HepG2 (cell line): ENCODE measurements around the gene ATN1. TPM values are rescaled to one million over a fixed set of nuclear protein-coding genes. Genes with fewer than 3 reads are reported as not detected.

ENCODE experiments used
- AGO1 ChIP-seq: fragments of 200-400 bp; formaldehyde crosslinking; IDR thresholded peaks from 2 replicates; pipeline ENCODE4 v1.6.1; 2017; ENCODE audit warnings: mild to moderate bottlenecking, low read depth, low read length, moderate library complexity; ENCODE audit not compliant: poor library complexity, severe bottlenecking
- BORCS8-MEF2B ChIP-seq: sonication (generic); formaldehyde crosslinking; IDR thresholded peaks from 2 replicates; pipeline ENCODE4 v1.8.0; 2022; ENCODE audit warnings: mild to moderate bottlenecking, missing genetic modification reagents
- CC2D1A ChIP-seq: sonication (generic); formaldehyde crosslinking; IDR thresholded peaks from 2 replicates; pipeline ENCODE4 v1.8.1; 2023; ENCODE audit warnings: mild to moderate bottlenecking, missing genetic modification reagents
- FOSL2 ChIP-seq: sonication (generic); formaldehyde crosslinking; IDR thresholded peaks from 2 replicates; pipeline ENCODE4 v1.4.0; 2020; ENCODE audit warnings: missing genetic modification reagents
- HNF1B ChIP-seq: sonication (generic); formaldehyde crosslinking; IDR thresholded peaks from 2 replicates; pipeline ENCODE4 v1.5.1; 2020; ENCODE audit warnings: mild to moderate bottlenecking, moderate library complexity, missing genetic modification reagents
- LCORL ChIP-seq, 2 experiments: fragments of 450-650 bp in 1 of 2; sonication (generic) in 1 of 2; formaldehyde crosslinking in 1 of 2; IDR thresholded peaks; 2 replicates each; pipeline versions ENCODE4 v1.5.0 to v1.6.1; 2017 to 2020; ENCODE audit warnings: antibody characterized with exemption in 1 of 2, missing genetic modification reagents in 1 of 2
- NFKB2 ChIP-seq: sonication (generic); formaldehyde crosslinking; IDR thresholded peaks from 2 replicates; pipeline ENCODE4 v1.4.0; 2020; ENCODE audit warnings: missing genetic modification reagents, borderline replicate concordance
- PCBP1 ChIP-seq: fragments of 200-400 bp; formaldehyde crosslinking; IDR thresholded peaks from 2 replicates; pipeline ENCODE4 v1.6.1; 2017; ENCODE audit warnings: mild to moderate bottlenecking, low read depth, low read length, borderline replicate concordance
- POLR2G ChIP-seq: fragments of 200-400 bp; formaldehyde crosslinking; IDR thresholded peaks from 2 replicates; pipeline ENCODE4 v1.6.1; 2018; ENCODE audit warnings: mild to moderate bottlenecking, low read depth, low read length, moderate library complexity
- PRDM15 ChIP-seq: sonication (generic); formaldehyde crosslinking; IDR thresholded peaks from 2 replicates; pipeline ENCODE4 v1.4.0; 2020; ENCODE audit warnings: missing genetic modification reagents
- SKI ChIP-seq: fragments of 450-650 bp; IDR thresholded peaks from one replicate; pipeline ENCODE4 v1.6.1; 2018; ENCODE audit warnings: mild to moderate bottlenecking; ENCODE audit not compliant: partially characterized antibody
- TAF1 ChIP-seq: sonication (generic); formaldehyde crosslinking; IDR thresholded peaks from 2 replicates; pipeline ENCODE4 v1.4.0; 2020; ENCODE audit warnings: missing genetic modification reagents
- TBX2 ChIP-seq: sonication (generic); formaldehyde crosslinking; IDR thresholded peaks from 2 replicates; pipeline ENCODE4 v1.5.0; 2020; ENCODE audit warnings: missing genetic modification reagents, mild to moderate bottlenecking, borderline replicate concordance
- TEAD3 ChIP-seq: optimal IDR thresholded peaks from 2 replicates; pipeline ENCODE3; 2016; ENCODE audit warnings: borderline replicate concordance
- TGIF2 ChIP-seq: IDR thresholded peaks from 2 replicates; pipeline ENCODE4 v1.6.1; 2016; ENCODE audit warnings: control low read depth, missing compliant biosample characterization
- THAP11 ChIP-seq: IDR thresholded peaks from 2 replicates; pipeline ENCODE4 v1.6.1; 2016; ENCODE audit warnings: missing biosample characterization, missing genetic modification reagents
- TOPORS ChIP-seq: sonication (generic); formaldehyde crosslinking; IDR thresholded peaks from 2 replicates; pipeline ENCODE4 v1.8.0; 2023; ENCODE audit warnings: mild to moderate bottlenecking, missing genetic modification reagents
- ZFAT ChIP-seq: sonication (generic); formaldehyde crosslinking; conservative IDR thresholded peaks from 2 replicates; pipeline ENCODE4 v1.8.1; 2023; ENCODE audit warnings: missing genetic modification reagents, inconsistent platforms
- ZFX ChIP-seq: sonication (generic); formaldehyde crosslinking; IDR thresholded peaks from 2 replicates; pipeline ENCODE4 v1.4.0; 2020; ENCODE audit warnings: mild to moderate bottlenecking, low read depth, missing genetic modification reagents, moderate library complexity
- ZFY ChIP-seq: sonication (generic); formaldehyde crosslinking; IDR thresholded peaks from 2 replicates; pipeline ENCODE4 v1.4.0; 2020; ENCODE audit warnings: missing genetic modification reagents
- ZNF350 ChIP-seq: sonication (generic); formaldehyde crosslinking; IDR thresholded peaks from 2 replicates; pipeline ENCODE4 v1.4.0; 2020; ENCODE audit warnings: mild to moderate bottlenecking, low read depth, missing genetic modification reagents, borderline replicate concordance
- ZNF414 ChIP-seq: sonication (generic); formaldehyde crosslinking; IDR thresholded peaks from 2 replicates; pipeline ENCODE4 v1.5.0; 2020; ENCODE audit warnings: missing genetic modification reagents
- ZSCAN12 ChIP-seq: sonication (generic); formaldehyde crosslinking; IDR thresholded peaks from 2 replicates; pipeline ENCODE4 v1.9.0; 2021; ENCODE audit warnings: mild to moderate bottlenecking, missing genetic modification reagents
- ZSCAN25 ChIP-seq: sonication (generic); formaldehyde crosslinking; IDR thresholded peaks from 2 replicates; pipeline ENCODE4 v1.8.0; 2022; ENCODE audit warnings: mild to moderate bottlenecking, missing genetic modification reagents
- polyA plus RNA-seq, 8 experiments: library from polyadenylated mRNA; depleted of rRNA in 3 of 8; stranded (reverse) in 7 of 8; unstranded in 1 of 8; fragments of >200 nt; fragmentation: Illumina TruSeq in 4 of 8; extraction: Trizol in 4 of 8; gene quantifications; 2 replicates each; pipeline versions ENCODE4 v1.2.1 to v1.2.3, GENCODE V29; 2011 to 2016; ENCODE audit warnings: low read depth in 4 of 8, missing spikeins in 1 of 8, mixed read lengths in 1 of 8; ENCODE audit not compliant: insufficient read depth in 1 of 8
- total RNA-seq, 5 experiments: library from RNA; depleted of rRNA; stranded (reverse); fragments of >200 nt; fragmentation: Illumina TruSeq; extraction: Trizol; gene quantifications; 2 replicates each; pipeline ENCODE4 v1.2.3, GENCODE V29; 2016; ENCODE audit warnings: low read depth in 1 of 5

ATN1 gene
- total and polyA plus RNA-seq, 2 of the 13 experiments (the other 11 are each of a cell fraction or from before 2014, with no cell fraction given) = 2.1 to 8.6 TPM

GRCh38 chr12:6925540-6926279 lies 2.0 kb upstream of the ATN1 start (continued):
- TF ChIP-seq POLR2G = peak; percentile 57; the same call in 1 of the 2 replicates
- TF ChIP-seq PRDM15 (CRISPR knock-in tag) = peak; percentile 99
- TF ChIP-seq ZFAT = no peak
- 0 out of 2 replicates have a peak, but pooled peaks have one; percentile 26 for TF ChIP-seq ZNF414 (CRISPR knock-in tag)
- no peak for TF ChIP-seq SKI
- TF ChIP-seq THAP11 (CRISPR knock-in tag) = no peak
- TF ChIP-seq ZSCAN25 (CRISPR knock-in tag) = peak; percentile 84; the same call in 1 of the 2 replicates
- TF ChIP-seq TGIF2 (CRISPR knock-in tag) = no peak
- peak; percentile 15 for TF ChIP-seq TEAD3 (CRISPR knock-in tag)
- TF ChIP-seq ZFY (CRISPR knock-in tag) = peak; percentile 20; the same call in 1 of the 2 replicates
- 0 out of 2 replicates have a peak, but pooled peaks have one; percentile 42 for TF ChIP-seq PCBP1
- TF ChIP-seq ZSCAN12 (CRISPR knock-in tag) = no peak
- peak; percentile 43; the same call in 1 of the 2 replicates for TF ChIP-seq BORCS8-MEF2B (CRISPR knock-in tag)
- TF ChIP-seq AGO1 = no peak
- TF ChIP-seq TAF1 = peak; percentile 33; the same call in 1 of the 2 replicates
- TF ChIP-seq CC2D1A (CRISPR knock-in tag) = no peak
- peak; percentile 53; the same call in 1 of the 2 replicates for TF ChIP-seq HNF1B
- TF ChIP-seq TBX2 (CRISPR knock-in tag) = 0 out of 2 replicates have a peak, but pooled peaks have one; percentile 32
- no peak for TF ChIP-seq TOPORS
- TF ChIP-seq NFKB2 = peak; percentile 38; the same call in 1 of the 2 replicates
- TF ChIP-seq LCORL (IDR thresholded peaks at IDR 0.05) = 0 out of 2 replicates have a peak, but pooled peaks have one; percentile 42
- TF ChIP-seq LCORL (CRISPR knock-in tag; IDR thresholded peaks at IDR 0.05) = no peak
- peak; percentile 49 for TF ChIP-seq FOSL2 (CRISPR knock-in tag)
- TF ChIP-seq ZNF350 (CRISPR knock-in tag) = peak; percentile 18; the same call in 1 of the 2 replicates
- TF ChIP-seq ZFX (CRISPR knock-in tag) = peak; percentile 33; the same call in 1 of the 2 replicates
